KBM-7 (cell line): Measurements from ENCODE around the gene NFRKB.
A peak's percentile ranks its signal among the peaks of the same experiment; 100 is the strongest.

Experiments used
- DNase-seq: peaks from one replicate; pipeline ENCODE4 v3.0.0-alpha.2; 2015
- in situ Hi-C: fragments of 300-500 bp; cut with MboI; formaldehyde crosslinking; loops from 2 replicates; pipeline ENCODE4 v1.14.3; 2020; ENCODE audit warnings: low sequenced_read_pairs, low pct_unique_long_range_greater_than_20kb, mixed read lengths

Gene NFRKB

DNA sequence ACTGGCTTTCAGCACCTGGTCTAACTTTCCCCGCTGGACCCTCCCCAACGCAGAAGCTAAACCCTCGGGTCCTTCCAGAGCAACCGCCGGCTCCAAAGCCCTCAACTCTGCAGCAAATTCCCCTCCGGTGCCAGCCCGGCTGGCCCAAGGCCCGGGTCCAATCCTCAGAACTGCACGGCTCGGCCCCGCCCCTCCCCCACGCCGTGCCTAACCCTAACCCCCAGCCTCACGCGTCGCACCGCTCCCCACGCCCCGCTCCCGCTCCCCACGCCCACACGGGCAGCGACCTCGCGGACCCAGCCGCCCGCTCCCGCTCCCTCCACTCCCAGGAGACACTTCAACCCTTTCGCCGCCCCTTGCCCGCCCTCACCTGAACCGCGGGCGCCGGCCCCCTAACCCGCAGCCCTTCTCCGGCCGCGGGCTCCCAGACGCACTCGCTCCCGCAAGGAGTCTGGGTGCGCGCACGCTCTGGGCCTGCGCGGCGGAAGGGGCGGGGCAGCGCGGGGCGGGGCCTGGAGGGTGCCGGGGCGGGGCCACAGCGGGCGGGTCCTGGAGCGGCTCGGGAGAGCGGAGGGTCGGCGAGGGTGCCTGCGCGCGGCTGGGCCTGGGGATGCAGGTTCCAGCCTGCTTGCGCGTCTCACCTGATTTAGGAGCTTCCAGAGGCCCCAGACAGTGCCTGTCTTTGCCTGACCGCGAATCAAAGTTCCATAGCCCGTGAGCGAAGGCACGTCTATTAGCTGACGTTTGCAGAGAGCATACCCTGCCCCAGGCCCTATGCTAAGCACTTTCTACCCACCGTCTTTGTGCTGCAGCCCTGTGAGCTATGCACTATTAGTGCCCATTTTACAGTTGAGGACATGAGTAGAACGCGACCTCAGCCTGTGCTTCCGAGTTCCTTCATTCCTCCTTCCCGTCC is at the start of gene NFRKB:
Gene NFRKB, minus strand, starts transcription at position 453 of the 916 bp plus-strand sequence. CDS start 2,729 bp downstream, outside the sequence.
- in situ Hi-C loops = no loop called here
- peak; percentile 73 for DNase-seq

DNA sequence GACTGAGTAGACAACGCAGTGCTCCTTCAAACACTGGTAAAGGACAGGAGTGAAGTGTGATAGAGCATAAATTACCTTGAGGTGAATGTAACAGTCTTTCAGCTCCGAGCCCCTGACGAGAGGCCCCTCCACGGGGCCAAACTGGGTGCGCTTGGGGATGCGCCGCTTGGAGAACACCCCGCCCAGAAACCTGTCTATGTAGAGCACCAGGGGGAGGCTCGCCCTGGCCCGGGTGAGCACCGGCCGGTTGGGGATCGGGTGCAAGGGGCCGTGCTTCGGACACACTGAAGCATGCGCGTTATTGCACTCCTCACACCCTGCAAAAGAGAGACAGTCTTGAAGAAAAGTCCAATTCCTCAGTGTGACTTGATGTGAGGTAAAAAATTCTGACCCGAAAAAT is 49.3 kb upstream of the NFRKB start:
- in situ Hi-C loops = loop anchor here (25.0 kb wide), 1 partner anchor 193 kb away; no protein-coding TSS in a partner anchor

DNA sequence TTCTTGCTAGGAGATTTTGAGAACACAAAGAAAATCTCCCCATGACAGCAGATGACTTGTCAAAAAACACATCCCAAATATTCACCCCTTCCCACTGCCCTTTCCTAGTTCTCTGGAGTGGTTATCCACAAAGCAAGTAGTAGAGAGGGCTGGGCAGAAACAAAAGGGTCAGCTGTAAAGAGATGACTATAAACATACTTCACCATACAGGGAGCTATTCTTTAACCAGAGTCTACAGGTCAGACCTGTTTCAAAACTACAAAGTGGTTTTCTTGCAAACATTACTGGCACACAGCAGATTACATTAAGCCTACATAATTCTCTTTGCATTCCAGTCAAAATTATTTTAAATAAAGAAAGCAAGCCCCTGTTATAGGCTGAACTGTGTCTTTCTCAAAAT is 47.7 kb upstream of the NFRKB start:
- no peak for DNase-seq
- in situ Hi-C loops = loop anchor here (25.0 kb wide), 1 partner anchor 194 kb away; no protein-coding TSS in a partner anchor

More for the DNA sequence above, 49.3 kb upstream of the NFRKB start:
- no peak for DNase-seq

DNA sequence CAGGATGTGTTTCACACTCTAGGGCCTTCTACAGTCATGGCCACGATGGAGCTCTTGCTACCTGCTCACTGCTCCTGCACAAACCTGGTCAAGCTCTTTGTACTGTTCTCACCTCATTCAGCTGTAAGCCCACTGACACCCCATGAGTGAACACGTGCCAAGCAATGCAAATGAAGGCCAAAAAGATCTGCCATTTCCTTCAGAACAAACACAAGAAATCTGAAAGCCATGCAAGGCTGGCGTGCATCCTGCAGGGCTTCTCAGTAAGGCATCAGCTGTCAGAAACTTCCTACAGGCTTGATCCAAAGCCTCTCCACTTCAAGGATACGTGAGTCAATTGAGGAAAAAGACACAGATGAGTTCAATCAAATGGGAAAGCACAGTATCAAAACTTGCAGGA is 44.1 kb upstream of the NFRKB start:
- in situ Hi-C loops = loop anchor here (25.0 kb wide), 1 partner anchor 198 kb away; no protein-coding TSS in a partner anchor
- DNase-seq = no peak

DNA sequence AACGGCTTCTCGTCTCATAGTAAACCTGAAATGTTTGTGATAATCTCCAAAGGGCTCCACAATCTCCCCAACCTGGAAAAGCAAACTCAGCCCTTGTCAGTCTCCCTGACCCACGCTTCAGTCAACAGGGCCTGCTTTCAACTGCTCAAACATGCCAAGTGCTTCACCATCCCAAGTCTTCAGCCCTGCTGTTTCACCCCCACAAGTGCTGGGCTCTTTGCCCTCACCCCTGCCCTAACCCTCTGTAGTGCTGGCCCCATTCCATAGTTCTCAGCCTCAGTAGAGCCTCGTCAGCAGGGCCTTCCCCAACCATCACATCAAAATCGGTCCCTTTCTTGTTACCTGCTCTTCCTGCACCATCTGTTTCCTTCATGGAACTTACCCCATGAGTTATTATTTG is 43.4 kb upstream of the NFRKB start:
- in situ Hi-C loops = loop anchor here (25.0 kb wide), 1 partner anchor 199 kb away; no protein-coding TSS in a partner anchor
- DNase-seq = no peak

DNA sequence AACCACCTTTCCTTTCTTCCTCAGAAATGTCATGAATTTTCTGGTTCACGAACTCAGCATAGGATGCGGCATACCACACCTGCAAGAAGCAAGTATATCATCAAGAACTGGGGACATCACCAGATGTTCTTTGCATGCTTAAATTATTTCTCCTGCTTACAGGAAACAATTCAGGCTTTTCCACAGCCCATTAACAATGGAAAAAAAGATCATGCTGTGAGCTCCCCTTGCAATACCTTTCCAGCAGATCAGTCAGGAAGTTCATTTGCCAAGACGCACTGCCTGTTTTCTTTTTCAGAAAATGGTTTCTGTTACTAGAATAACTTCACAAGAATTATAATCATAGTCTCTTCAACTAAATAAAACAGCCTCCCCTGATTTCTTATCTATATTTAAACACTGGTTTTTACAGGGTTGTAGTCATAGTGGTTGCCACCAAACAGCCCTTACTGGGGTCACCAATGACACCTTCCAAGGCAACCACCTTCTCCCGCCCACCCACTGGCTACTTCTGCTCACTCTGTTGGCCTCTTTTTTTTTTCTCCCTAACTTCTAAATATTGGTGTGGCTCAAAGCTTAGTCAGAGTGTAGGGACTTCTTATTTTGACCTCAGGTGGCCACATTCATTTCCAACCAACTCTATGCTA is 42.3 kb upstream of the NFRKB start:
- in situ Hi-C loops = loop anchor here (25.0 kb wide), 1 partner anchor 200 kb away; no protein-coding TSS in a partner anchor
- no peak for DNase-seq

DNA sequence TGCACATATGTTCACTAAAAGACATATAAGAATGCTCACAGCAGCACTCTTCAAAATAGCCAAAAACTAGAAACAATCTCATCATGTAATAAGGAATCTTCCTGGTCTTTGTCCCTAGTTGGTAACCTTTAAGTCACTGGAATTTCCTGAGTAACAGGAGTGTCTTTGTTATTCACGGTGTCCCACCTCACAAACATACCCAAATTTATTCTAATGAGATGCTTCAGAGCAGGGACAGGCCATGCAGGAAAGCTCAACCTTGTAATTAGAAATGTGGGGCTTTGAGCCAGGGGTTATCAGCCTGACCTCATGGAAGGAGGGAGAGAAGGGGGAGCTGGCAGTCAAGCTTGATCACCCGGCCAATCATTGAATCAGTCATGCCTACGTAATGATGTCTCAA is 40.3 kb upstream of the NFRKB start:
- in situ Hi-C loops = loop anchor here (25.0 kb wide), 1 partner anchor 202 kb away; no protein-coding TSS in a partner anchor
- no peak for DNase-seq

DNA sequence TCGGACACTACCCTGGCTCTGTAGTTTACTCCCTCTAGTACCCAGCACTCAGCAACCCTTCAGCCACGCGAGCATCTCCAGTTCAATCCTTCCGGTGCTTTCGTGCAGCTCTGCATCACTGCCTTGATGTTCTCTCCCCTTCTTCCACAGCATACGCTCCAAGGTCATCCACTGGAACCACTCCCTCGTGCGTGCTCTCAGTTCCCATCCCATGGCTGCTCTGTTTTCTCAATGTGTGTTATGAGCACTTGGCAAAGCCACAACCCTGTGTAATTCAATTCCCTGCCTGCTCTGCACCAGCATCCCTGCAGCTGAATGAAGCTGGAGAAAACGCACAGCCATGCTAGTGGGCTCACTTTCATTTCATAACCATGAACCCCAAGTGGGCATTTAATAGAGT is 38.5 kb upstream of the NFRKB start:
- DNase-seq = no peak
- in situ Hi-C loops = loop anchor here (25.0 kb wide), 1 partner anchor 203 kb away; no protein-coding TSS in a partner anchor

DNA sequence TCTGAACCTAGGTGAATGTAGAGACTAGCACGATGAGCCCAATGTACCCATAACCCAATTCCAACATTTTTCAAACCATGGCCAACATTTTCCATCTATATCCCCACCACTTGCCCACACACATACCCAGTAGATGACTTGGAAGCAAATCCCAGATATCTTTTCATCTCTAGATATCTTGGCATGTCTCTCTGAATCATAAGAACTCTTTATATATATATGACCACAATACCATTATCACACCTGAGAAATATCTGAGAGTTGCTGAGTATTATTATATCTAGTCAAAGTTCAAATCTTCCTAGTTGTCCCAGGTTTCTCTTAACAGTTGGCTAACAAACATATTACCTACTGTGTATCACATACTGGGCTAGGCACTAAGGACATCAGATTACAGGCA is 37.9 kb upstream of the NFRKB start:
- in situ Hi-C loops = loop anchor here (25.0 kb wide), 1 partner anchor 204 kb away; no protein-coding TSS in a partner anchor
- no peak for DNase-seq

DNA sequence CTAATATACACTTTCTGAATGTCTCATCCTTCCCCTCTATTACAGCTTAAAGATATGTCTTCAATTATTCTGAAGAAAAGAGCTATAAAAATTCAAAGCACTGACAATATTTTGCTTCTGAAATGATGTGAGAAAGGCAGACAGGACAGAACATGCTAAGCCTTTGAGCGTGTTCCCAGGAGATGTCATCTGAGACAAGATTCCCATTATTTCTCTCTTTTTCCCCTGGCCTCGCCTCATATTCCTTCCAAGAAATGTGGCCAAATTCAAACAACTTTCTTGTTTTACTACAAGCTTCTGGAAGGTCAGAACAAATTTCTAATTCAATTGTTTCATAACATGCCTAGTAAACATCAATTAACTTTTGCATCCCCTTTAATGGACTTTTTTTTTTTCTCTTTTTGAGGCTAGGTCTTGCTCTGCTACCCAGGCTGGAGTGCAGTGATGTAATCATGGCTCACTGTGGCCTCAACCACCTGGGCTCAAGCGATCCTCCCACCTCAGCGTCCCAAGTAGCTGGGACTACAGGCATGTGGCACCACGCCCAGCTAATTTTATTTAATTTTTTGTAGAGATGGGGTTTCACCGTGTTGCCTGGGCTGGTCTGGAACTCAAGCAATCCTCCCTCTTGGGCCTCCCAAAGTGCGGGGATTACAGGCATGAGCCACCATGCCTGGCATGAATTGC is 37.1 kb upstream of the NFRKB start:
- in situ Hi-C loops = loop anchor here (25.0 kb wide), 1 partner anchor 205 kb away; no protein-coding TSS in a partner anchor

DNA sequence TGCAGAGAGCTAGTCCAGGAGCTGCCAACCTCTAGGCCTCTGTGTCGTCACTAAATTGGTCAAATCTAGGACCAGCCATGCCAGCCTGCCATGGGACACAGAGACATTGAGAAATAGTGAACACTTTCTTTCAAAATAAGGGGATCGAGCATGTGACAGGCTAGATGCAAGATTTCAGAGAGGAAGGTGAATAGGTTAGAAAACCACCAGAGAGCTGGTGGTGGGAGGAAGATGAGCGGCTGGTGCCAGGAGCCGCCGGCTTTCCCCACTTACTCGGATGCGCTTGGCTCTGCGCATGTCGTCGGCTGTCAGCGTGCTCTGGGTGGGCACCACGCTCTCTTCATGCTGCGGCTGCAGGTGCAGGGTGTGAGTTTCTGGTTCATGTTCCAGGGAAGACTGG is 35.4 kb upstream of the NFRKB start:
- DNase-seq = no peak
- in situ Hi-C loops = loop anchor here (25.0 kb wide), 1 partner anchor 207 kb away; no protein-coding TSS in a partner anchor

More for the DNA sequence above, 37.1 kb upstream of the NFRKB start:
- DNase-seq = no peak

DNA sequence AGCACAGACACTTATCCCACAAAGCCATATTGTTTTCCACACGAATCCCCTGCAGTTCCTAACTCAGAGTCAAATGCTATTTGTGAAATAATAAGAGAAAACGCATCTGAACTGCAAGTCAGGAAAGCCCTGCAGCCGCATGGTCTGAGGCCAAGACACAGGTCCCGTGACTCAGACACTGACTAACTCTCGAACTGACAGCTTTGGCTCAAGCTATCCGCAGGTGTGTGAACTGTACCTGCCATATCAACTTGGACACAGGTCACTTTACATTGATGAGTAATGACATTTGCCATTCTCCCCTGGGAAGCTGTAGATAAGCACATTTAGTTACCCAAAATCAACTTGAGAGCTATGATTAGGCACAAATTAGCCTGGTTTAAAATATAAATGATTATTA is 34.9 kb upstream of the NFRKB start:
- in situ Hi-C loops = loop anchor here (25.0 kb wide), 1 partner anchor 207 kb away; no protein-coding TSS in a partner anchor
- DNase-seq = no peak

DNA sequence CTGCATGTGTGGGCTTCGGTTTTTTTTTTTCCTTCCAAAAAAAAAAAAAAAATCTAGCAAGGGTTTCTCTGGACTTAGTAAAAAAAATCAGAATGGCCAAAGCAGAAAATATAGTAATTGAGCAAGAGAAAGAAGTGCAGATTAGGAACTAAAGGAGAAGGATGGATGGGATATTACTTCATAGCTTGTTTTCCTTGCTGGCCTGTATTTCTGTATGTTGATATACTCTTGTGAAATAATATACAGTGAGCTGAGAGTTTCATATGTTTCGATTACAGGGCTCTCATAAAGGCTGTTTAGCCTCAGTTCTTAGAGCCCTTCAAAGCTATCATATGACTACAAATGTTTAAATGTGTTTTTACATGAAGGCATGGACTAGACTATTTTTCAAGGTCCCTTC is 34.3 kb upstream of the NFRKB start:
- no peak for DNase-seq
- in situ Hi-C loops = loop anchor here (25.0 kb wide), 1 partner anchor 208 kb away; no protein-coding TSS in a partner anchor

DNA sequence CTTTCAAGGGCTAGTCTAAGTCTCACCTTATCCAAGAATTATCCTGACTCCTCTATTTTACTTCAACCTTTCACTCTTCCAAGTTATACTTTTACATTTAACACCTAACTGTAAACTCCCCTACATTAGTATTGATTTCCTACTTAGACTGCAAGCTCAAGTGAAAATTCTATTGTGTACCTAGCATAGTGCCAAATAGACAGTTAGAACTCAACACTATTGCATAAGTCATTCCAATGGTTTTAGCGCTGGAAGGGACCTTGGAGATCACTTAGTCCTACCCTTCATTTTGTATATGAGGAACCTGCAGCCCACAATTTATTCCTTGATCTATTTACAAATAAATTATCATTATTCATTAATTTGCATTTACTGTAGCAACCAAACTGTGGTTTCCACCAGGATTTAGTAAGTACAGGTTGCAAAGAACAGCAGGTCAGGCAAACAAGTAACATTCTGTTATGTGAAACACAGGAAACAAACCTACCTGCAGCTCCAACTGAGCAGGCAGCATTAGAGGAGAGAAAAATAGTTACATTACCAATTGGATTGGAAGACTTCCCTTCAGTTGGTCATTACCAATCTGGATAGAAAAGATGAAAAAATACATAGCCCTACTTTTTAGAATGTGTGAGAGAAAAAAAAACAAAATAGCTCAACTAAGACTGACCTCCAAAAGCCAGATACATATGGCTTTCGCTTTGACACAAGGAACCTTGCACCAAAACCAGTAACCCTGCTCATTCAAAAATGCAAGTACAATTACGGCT is 33.7 kb upstream of the NFRKB start:
- in situ Hi-C loops = loop anchor here (25.0 kb wide), 1 partner anchor 208 kb away; no protein-coding TSS in a partner anchor
- DNase-seq = no peak

DNA sequence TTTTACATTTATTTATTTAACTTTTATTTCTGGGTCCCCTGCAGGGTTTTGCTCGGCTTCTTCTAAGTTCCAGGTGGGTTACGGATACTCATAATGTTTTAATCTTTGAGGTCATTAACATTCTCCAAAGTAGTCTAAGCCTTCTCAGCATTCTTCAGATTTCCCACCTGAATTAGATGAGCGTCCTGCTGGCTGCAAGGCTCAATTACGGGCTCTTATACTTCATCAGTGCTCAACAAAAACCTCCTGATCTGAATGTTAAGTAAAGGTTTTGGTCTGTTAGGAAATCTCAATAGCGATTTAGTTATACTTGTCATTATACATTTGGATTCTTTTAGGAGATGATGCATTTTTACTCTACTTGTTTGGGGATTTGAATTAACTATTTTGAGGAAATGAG is 27.3 kb upstream of the NFRKB start:
- in situ Hi-C loops = no loop called here
- no peak for DNase-seq

DNA sequence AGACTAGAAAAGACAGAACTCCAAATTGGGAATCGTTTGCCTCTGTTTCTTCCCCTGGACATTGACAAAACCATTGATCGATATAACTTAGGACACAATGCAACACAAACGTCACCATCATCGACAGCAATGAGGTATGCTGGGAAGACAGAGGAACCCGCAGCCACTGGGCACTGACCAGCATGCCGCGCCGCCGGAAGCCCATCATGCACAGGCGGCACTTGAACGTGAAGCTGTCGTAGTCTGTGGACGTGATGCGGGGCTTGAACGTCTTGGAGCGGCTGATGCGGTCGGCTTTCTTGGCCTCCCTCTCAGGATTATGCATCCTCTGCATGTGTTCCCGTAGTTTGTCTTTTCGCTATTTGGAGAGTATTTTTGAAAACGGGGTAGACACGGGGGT is 23.0 kb upstream of the NFRKB start:
- in situ Hi-C loops = no loop called here
- DNase-seq = no peak

DNA sequence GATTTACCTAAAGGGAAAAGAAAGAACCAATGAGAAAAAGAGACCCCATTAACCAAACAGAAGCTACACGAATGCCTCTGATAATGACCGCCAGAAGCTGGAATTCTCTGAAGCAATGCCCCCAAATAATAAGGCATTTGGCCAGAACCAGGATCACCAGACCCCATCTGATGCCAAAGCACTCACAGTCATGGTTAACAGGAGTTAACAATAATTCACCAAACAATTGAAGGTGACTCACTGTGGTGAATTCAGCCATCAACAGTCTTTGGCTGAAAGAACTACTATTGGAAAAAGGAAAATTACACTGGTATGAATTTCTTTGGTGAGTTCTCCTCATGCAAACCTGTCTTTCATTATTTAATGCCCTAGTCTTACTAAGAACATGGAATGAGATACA is 21.9 kb upstream of the NFRKB start:
- DNase-seq = no peak
- in situ Hi-C loops = no loop called here

DNA sequence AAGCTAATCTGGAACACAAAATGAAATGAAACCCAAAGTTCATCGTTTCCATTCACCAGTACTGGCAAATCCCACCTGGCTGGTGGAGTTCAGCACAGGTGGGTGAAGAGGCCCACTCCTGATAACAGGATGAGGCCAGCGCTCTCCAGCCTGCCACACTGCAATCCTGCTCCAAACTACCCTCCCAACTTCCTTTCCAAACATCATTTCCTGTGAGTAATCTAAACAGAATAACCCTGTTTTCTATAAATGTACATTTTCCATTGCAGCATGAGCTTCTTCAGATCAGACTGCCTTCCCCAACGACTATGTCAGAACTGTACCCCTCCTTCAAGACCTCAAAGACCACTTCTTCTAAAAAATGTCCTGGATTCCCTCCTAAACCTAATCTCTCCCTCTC is 15.9 kb upstream of the NFRKB start:
- DNase-seq = peak; percentile 9
- in situ Hi-C loops = no loop called here
